Naive thymus-derived CD4-positive, alpha-beta T cell (primary cell): Measurements from ENCODE around the gene RUNX2. TPM values are rescaled to one million over a fixed set of nuclear protein-coding genes. Genes with fewer than 3 reads are reported as not detected.
A peak's percentile ranks its signal among the peaks of the same experiment; 100 is the strongest.

Experiments
- ATAC-seq: fragments of 150-1000 bp; cut with Tn5 transposase; 2 replicates; pipeline ENCODE4 v1.10.0; 2021; ENCODE audit warnings: mild to moderate bottlenecking, moderate library complexity
- CTCF ChIA-PET: fragments of 350-600 bp; sonication (Branson Sonifier 250); formaldehyde crosslinking; loops from one replicate; lab custom pipeline; 2021; ENCODE audit warnings: antibody characterized with exemption; lab: Charles Lee
- POLR2A ChIA-PET: fragments of 350-600 bp; sonication (Branson Sonifier 250); formaldehyde crosslinking; loops from one replicate; lab custom pipeline; 2021; ENCODE audit warnings: antibody characterized with exemption, inconsistent platforms; lab: Charles Lee
- DNase-seq, 9 donors: peaks; one replicate each; pipeline versions ENCODE4 v3.0.0 to v3.0.0-alpha.2; 2020 to 2022; ENCODE audit warnings: mixed read lengths in 1 of 9
- H3K27ac ChIP-seq: one replicate; pipeline ENCODE4 v1.7.0; 2013; ENCODE audit warnings: mild to moderate bottlenecking, low read depth, low read length, moderate library complexity
- H3K27me3 ChIP-seq, 2 donors: one replicate each; pipeline ENCODE4 v1.7.0; 2013; ENCODE audit warnings: low read length in 2 of 2, mild to moderate bottlenecking in 2 of 2, moderate library complexity in 2 of 2; ENCODE audit not compliant: control insufficient read depth in 2 of 2, insufficient read depth in 2 of 2
- H3K36me3 ChIP-seq, 3 experiments: 1 replicate in 2 of 3; 2 replicates in 1 of 3; pipeline ENCODE4 v1.7.0; 2013; ENCODE audit warnings: low read length in 3 of 3, mild to moderate bottlenecking in 3 of 3, moderate library complexity in 1 of 3; ENCODE audit not compliant: insufficient read depth in 3 of 3, control insufficient read depth in 2 of 3
- H3K4me1 ChIP-seq, 2 donors: one replicate each; pipeline ENCODE4 v1.7.0; 2013; ENCODE audit warnings: low read length in 2 of 2, mild to moderate bottlenecking in 2 of 2, moderate library complexity in 1 of 2; ENCODE audit not compliant: control insufficient read depth in 2 of 2, insufficient read depth in 2 of 2
- H3K4me3 ChIP-seq: 2 replicates; pipeline ENCODE4 v1.7.0; 2013; ENCODE audit warnings: mild to moderate bottlenecking, low read length
- H3K9me3 ChIP-seq, 3 experiments: 1 replicate in 2 of 3; 2 replicates in 1 of 3; pipeline ENCODE4 v1.7.0; 2013; ENCODE audit warnings: low read length in 3 of 3; ENCODE audit not compliant: control insufficient read depth in 2 of 3
- H3K27ac Mint-ChIP-seq, 9 donors: one replicate each; pipeline ENCODE4 v1.8.0; 2020 to 2022; ENCODE audit warnings: mixed read lengths in 9 of 9, mild to moderate bottlenecking in 8 of 9, moderate library complexity in 5 of 9, inconsistent platforms in 2 of 9
- H3K27me3 Mint-ChIP-seq, 5 donors: one replicate each; pipeline ENCODE4 v1.8.0; 2021 to 2022; ENCODE audit warnings: mixed read lengths in 5 of 5, mild to moderate bottlenecking in 1 of 5
- H3K36me3 Mint-ChIP-seq, 5 donors: one replicate each; pipeline ENCODE4 v1.8.0; 2020 to 2022; ENCODE audit warnings: mixed read lengths in 5 of 5, mild to moderate bottlenecking in 3 of 5, inconsistent platforms in 1 of 5
- H3K4me1 Mint-ChIP-seq, 7 donors: one replicate each; pipeline ENCODE4 v1.8.0; 2020 to 2022; ENCODE audit warnings: mixed read lengths in 7 of 7, mild to moderate bottlenecking in 3 of 7, inconsistent platforms in 1 of 7
- H3K4me3 Mint-ChIP-seq, 10 donors: one replicate each; pipeline ENCODE4 v1.8.0; 2020 to 2022; ENCODE audit warnings: mild to moderate bottlenecking in 10 of 10, mixed read lengths in 10 of 10, moderate library complexity in 6 of 10, inconsistent platforms in 2 of 10
- H3K9me3 Mint-ChIP-seq, 11 donors: one replicate each; pipeline ENCODE4 v1.8.0; 2020 to 2022; ENCODE audit warnings: mixed read lengths in 11 of 11, mild to moderate bottlenecking in 4 of 11, inconsistent platforms in 1 of 11, moderate library complexity in 1 of 11
- intact Hi-C, 2 donors: fragments of 100-400 bp; cut with micrococcal nuclease; formaldehyde crosslinking; loops; one replicate each; pipeline ENCODE4 v1.15.1; 2023
- polyA plus RNA-seq, 2 donors: library from polyadenylated mRNA; unstranded; fragments of 300-500 nt; fragmentation: Illumina TruSeq; gene quantifications; one replicate each; pipeline ENCODE4 v1.2.3, GENCODE V29; 2021
- total RNA-seq, 6 experiments: library from RNA in 5 of 6; stranded (reverse) in 5 of 6; gene quantifications; 1 replicate in 5 of 6; 2 replicates in 1 of 6; pipeline ENCODE4 v1.2.3 and lab custom pipeline; 2021 to 2026

RUNX2 gene
- total and polyA plus RNA-seq, 7 experiments from 2014 or later: 2.3 to 17.9 (median 13.9) TPM

- H3K36me3 ChIP-seq: no peaks in the 10 kb centered on the region
- no peak overlapping the region for H3K4me3 ChIP-seq
- H3K27me3 ChIP-seq: no peaks in the 10 kb centered on the region
- DNase-seq (no peak), ATAC-seq (no peak)
- CTCF ChIA-PET: no interaction called here
- POLR2A ChIA-PET: no interaction called here
- Mint-ChIP-seq H3K4me3 (no peak overlapping the region), H3K9me3 (peaks cover 0 to 5% (median 0%) of the 10 kb centered on the region in 11 donors), H3K27me3 (no peaks in the 10 kb centered on the region), H3K4me1 (peaks cover 0 to 6% (median 0%) of the 10 kb centered on the region in 7 donors), H3K27ac (no peak overlapping the region), H3K36me3 (peaks cover 0 to 9% (median 0%) of the 10 kb centered on the region in 5 donors)
- intact Hi-C loops: no loop called here
- H3K4me1 ChIP-seq: no peaks in the 10 kb centered on the region
- H3K27ac ChIP-seq: no peak overlapping the region
- no peaks in the 10 kb centered on the region for H3K9me3 ChIP-seq
Measured at GRCh38 chr6:45613656-45614055, 285.5 kb downstream of the RUNX2 start.

GRCh38 chr6:45614488-45615285 is 286.6 kb downstream of the RUNX2 start:
- no peak overlapping the region for H3K4me3 Mint-ChIP-seq
- no peak overlapping the region for H3K27ac Mint-ChIP-seq
- Histone ChIP-seq H3K27ac (no peak overlapping the region), H3K27me3 (no peaks in the 10 kb centered on the region), H3K4me3 (no peak overlapping the region), H3K9me3 (no peaks in the 10 kb centered on the region), H3K4me1 (peaks cover 0 to 1% of the 10 kb centered on the region in 2 donors), H3K36me3 (no peaks in the 10 kb centered on the region)
- intact Hi-C loops: no loop called here
- peaks cover 0 to 4% (median 0%) of the 10 kb centered on the region in 11 donors for H3K9me3 Mint-ChIP-seq
- peaks cover 0 to 8% (median 0%) of the 10 kb centered on the region in 5 donors for H3K36me3 Mint-ChIP-seq
- ATAC-seq: no peak
- CTCF ChIA-PET: interaction anchor here (1.1 kb wide), 1 partner anchor 20 kb away, joined by 3 read pairs; no protein-coding TSS in a partner anchor
- no peak for DNase-seq
- H3K27me3 Mint-ChIP-seq: no peaks in the 10 kb centered on the region
- POLR2A ChIA-PET: no interaction called here
- peaks cover 3 to 16% (median 6%) of the 10 kb centered on the region in 7 donors for H3K4me1 Mint-ChIP-seq

- DNase-seq: no peak
- ChIA-PET CTCF (no interaction called here), POLR2A (interaction anchor here (0.9 kb wide), 1 partner anchor 29 kb away, joined by 4 read pairs; no protein-coding TSS in a partner anchor)
- no peak overlapping the region for H3K27ac ChIP-seq
- H3K4me3 Mint-ChIP-seq: no peak overlapping the region
- no peaks in the 10 kb centered on the region for H3K9me3 ChIP-seq
- no peaks in the 10 kb centered on the region for H3K36me3 ChIP-seq
- intact Hi-C loops: no loop called here
- peak overlapping the region in 1 of 9 donors; percentile 23 for H3K27ac Mint-ChIP-seq
- H3K36me3 Mint-ChIP-seq: peaks cover 0 to 17% (median 0%) of the 10 kb centered on the region in 5 donors
- peaks cover 12 to 31% (median 16%) of the 10 kb centered on the region in 7 donors for H3K4me1 Mint-ChIP-seq
- peaks cover 6 to 12% of the 10 kb centered on the region in 2 donors for H3K4me1 ChIP-seq
- no peak overlapping the region for H3K4me3 ChIP-seq
- H3K27me3 ChIP-seq: no peaks in the 10 kb centered on the region
- H3K27me3 Mint-ChIP-seq: no peaks in the 10 kb centered on the region
- peaks cover 0 to 5% (median 0%) of the 10 kb centered on the region in 11 donors for H3K9me3 Mint-ChIP-seq
- ATAC-seq: no peak
Measured at GRCh38 chr6:45616209-45616608, 288.1 kb downstream of the RUNX2 start.

GRCh38 chr6:45617441-45617840 is 289.3 kb downstream of the RUNX2 start:
- ChIA-PET POLR2A (interaction anchor here (0.7 to 0.9 kb wide), 4 partner anchors 10 to 234 kb away, joined by 3 to 5 read pairs (median 4); no protein-coding TSS in a partner anchor), CTCF (no interaction called here)
- Mint-ChIP-seq H3K4me3 (no peak overlapping the region), H3K27me3 (no peaks in the 10 kb centered on the region), H3K36me3 (peaks cover 0 to 17% (median 0%) of the 10 kb centered on the region in 5 donors), H3K4me1 (peaks cover 12 to 35% (median 16%) of the 10 kb centered on the region in 7 donors), H3K27ac (peak overlapping the region in 1 of 9 donors; percentile 18), H3K9me3 (peaks cover 0 to 5% (median 0%) of the 10 kb centered on the region in 11 donors)
- no peaks in the 10 kb centered on the region for H3K36me3 ChIP-seq
- ATAC-seq (no peak), DNase-seq (no peak)
- peaks cover 6 to 12% of the 10 kb centered on the region in 2 donors for H3K4me1 ChIP-seq
- intact Hi-C loops: no loop called here
- H3K27ac ChIP-seq: no peak overlapping the region
- H3K4me3 ChIP-seq: no peak overlapping the region
- no peaks in the 10 kb centered on the region for H3K27me3 ChIP-seq
- no peaks in the 10 kb centered on the region for H3K9me3 ChIP-seq

- no peaks in the 10 kb centered on the region for H3K27me3 Mint-ChIP-seq
- no peak overlapping the region for H3K27ac ChIP-seq
- H3K9me3 Mint-ChIP-seq: peaks cover 0 to 6% (median 0%) of the 10 kb centered on the region in 11 donors
- H3K9me3 ChIP-seq: no peaks in the 10 kb centered on the region
- DNase-seq (no peak), ATAC-seq (no peak)
- intact Hi-C loops: no loop called here
- no peaks in the 10 kb centered on the region for H3K27me3 ChIP-seq
- H3K4me3 ChIP-seq: no peak overlapping the region
- no peak overlapping the region for H3K4me3 Mint-ChIP-seq
- peaks cover 12 to 35% (median 16%) of the 10 kb centered on the region in 7 donors for H3K4me1 Mint-ChIP-seq
- H3K36me3 Mint-ChIP-seq: peaks cover 0 to 19% (median 0%) of the 10 kb centered on the region in 5 donors
- peaks cover 6 to 12% of the 10 kb centered on the region in 2 donors for H3K4me1 ChIP-seq
- ChIA-PET POLR2A (interaction anchor here (0.7 to 0.9 kb wide), 3 partner anchors 11 to 235 kb away, joined by 3 to 5 read pairs (median 5); no protein-coding TSS in a partner anchor), CTCF (interaction anchor here (0.7 kb wide), 1 partner anchor 827 kb away, joined by 4 read pairs; no protein-coding TSS in a partner anchor)
- peak overlapping the region in 3 of 9 donors; percentile 1 to 86 (median 33) for H3K27ac Mint-ChIP-seq
- H3K36me3 ChIP-seq: no peaks in the 10 kb centered on the region
Measured at GRCh38 chr6:45618259-45618658, 290.1 kb downstream of the RUNX2 start.

GRCh38 chr6:45619211-45619760 is 291.2 kb downstream of the RUNX2 start:
- H3K4me1 Mint-ChIP-seq: peaks cover 12 to 35% (median 17%) of the 10 kb centered on the region in 7 donors
- no peaks in the 10 kb centered on the region for H3K36me3 ChIP-seq
- no peaks in the 10 kb centered on the region for H3K27me3 ChIP-seq
- H3K4me3 Mint-ChIP-seq: peak overlapping the region in 1 of 10 donors; percentile 62
- CTCF ChIA-PET: no interaction called here
- no peaks in the 10 kb centered on the region for H3K27me3 Mint-ChIP-seq
- H3K36me3 Mint-ChIP-seq: peaks cover 0 to 20% (median 0%) of the 10 kb centered on the region in 5 donors
- H3K27ac ChIP-seq: no peak overlapping the region
- no peak overlapping the region for H3K4me3 ChIP-seq
- H3K9me3 Mint-ChIP-seq: peaks cover 0 to 7% (median 0%) of the 10 kb centered on the region in 11 donors
- POLR2A ChIA-PET: interaction anchor here (1.0 kb wide), 1 partner anchor 30 kb away, joined by 3 read pairs; no protein-coding TSS in a partner anchor
- H3K27ac Mint-ChIP-seq: peak overlapping the region in 7 of 9 donors; percentile 12 to 97 (median 74)
- DNase-seq (no peak), ATAC-seq (no peak)
- no peaks in the 10 kb centered on the region for H3K9me3 ChIP-seq
- intact Hi-C loops: no loop called here
- H3K4me1 ChIP-seq: peaks cover 6 to 12% of the 10 kb centered on the region in 2 donors
